ENCODE results near the gene CDC16.

The CDC16 gene

DNA sequence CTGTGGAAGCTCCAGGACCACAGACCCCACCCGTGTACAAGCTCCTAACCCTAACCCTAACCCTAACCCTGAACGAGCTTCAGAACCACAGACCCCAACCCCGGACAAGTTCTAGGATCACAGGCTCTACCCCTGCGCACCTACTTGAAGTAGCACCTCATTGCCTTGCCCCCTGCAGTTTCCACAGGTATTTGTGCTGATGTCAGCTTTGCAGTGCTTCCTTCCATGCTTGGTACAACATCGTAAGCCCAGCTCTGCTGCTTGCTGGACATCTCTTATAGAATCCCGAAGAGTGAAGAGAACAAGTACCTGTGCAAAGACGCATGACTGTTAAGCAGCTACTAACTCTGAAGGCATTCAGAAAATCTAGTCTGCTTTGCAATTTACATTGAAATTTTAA lies 20.7 kb upstream of the CDC16 start:
- no peak for DNase-seq (ENCODE audit: low spot score)

DNA sequence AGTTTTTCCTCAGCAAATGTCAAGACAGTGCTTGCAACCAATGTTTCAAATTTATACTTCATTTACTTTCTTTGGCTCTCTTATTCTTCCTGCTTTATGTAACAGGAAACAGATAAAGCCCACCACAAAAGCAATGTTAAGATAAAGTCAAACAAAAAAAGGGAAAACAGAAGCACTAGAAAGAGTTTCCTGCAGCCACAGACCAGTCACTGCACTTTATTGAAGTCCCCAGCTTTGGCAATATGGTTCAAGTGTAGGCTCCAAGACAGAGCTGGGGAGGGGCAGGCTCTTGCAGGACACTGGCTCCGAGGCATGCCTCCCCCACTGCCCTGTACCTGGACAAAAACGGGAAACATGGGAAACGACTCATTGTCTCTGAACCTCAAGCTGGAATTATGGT lies 15.3 kb upstream of the CDC16 start:
- TF ChIP-seq, protein P1, sequence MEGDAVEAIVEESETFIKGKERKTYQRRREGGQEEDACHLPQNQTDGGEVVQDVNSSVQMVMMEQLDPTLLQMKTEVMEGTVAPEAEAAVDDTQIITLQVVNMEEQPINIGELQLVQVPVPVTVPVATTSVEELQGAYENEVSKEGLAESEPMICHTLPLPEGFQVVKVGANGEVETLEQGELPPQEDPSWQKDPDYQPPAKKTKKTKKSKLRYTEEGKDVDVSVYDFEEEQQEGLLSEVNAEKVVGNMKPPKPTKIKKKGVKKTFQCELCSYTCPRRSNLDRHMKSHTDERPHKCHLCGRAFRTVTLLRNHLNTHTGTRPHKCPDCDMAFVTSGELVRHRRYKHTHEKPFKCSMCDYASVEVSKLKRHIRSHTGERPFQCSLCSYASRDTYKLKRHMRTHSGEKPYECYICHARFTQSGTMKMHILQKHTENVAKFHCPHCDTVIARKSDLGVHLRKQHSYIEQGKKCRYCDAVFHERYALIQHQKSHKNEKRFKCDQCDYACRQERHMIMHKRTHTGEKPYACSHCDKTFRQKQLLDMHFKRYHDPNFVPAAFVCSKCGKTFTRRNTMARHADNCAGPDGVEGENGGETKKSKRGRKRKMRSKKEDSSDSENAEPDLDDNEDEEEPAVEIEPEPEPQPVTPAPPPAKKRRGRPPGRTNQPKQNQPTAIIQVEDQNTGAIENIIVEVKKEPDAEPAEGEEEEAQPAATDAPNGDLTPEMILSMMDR (IDR thresholded peaks at IDR 0.05; ENCODE audit: extremely low read depth, missing control alignments), result no peak
- no peak for DNase-seq (ENCODE audit: low spot score)

More for the DNA sequence above, 20.7 kb upstream of the CDC16 start:
- TF ChIP-seq, protein P1 (IDR thresholded peaks at IDR 0.05; ENCODE audit: extremely low read depth, missing control alignments), result no peak

DNA sequence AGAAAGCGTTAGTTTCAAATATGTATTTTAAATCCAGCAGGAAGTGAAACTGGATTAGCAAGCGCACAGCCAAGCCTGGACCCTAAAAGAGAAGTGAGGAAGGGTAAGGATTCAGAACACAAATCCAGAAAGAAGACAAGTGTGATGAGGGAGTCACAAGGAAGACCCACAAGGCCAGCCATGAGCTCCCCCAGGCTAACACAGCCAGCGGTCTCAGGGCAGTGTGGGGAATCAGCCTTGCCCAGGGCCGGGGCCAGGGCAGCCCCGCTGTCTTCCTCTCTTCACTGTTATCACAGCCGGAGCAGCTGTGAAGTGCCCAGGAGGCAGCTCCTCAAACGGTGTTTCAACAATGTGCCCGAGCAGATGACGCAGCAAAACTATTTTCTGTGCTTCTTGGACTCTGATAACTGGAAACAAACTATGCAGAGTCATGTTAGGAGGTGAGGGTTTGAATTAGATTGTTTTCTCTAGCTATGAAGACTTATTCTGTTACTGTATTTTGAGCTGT lies 12.2 kb upstream of the CDC16 start:
- TF ChIP-seq, protein P1 (IDR thresholded peaks at IDR 0.05; ENCODE audit: extremely low read depth, missing control alignments), result no peak
- DNase-seq (ENCODE audit: low spot score), result no peak

DNA sequence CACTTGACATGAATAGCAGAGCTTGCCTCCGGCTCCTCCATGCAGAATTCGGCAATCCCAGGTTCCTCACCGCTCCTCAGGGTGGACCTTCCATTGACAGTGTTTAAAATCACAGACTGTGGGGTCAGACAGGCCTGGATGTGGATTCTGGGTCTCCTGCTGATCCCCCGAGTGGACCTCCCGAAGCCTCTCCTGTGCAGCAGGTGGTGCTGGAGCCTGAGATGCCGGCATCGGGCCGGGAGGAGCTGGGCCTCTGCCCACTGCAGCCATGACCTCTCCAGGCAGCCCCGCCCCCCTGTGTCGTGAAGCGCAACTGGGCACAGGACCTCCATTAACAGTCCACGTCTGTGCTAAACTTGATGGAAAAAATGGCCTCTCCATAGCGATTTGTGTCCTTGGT lies 10.5 kb upstream of the CDC16 start:
- no peak for DNase-seq (ENCODE audit: low spot score)
- TF ChIP-seq, protein P1 (IDR thresholded peaks at IDR 0.05; ENCODE audit: extremely low read depth, missing control alignments), result no peak

DNA sequence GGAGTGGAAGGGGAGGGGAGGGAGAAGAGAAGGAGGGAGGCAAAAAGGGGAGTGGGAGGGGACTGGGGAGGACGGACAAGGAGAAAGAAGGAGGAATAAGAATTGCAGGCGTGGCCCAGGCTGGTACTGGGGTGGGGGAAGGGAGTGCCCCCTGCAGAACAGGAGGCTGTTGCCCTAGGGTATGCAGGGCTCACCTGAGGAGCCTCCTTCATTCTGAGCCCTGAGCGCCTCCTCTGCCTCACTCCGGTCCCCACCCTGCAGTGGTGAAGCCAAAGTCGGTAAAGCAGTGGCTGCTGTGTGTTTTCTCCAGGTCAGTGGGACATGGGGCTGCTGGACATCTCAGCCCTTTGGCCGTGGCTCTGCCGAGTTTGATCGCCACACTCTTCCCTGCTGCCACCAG lies 9.1 kb upstream of the CDC16 start:
- TF ChIP-seq, protein P1 (IDR thresholded peaks at IDR 0.05; ENCODE audit: extremely low read depth, missing control alignments), result no peak
- DNase-seq (ENCODE audit: low spot score), result no peak

DNA sequence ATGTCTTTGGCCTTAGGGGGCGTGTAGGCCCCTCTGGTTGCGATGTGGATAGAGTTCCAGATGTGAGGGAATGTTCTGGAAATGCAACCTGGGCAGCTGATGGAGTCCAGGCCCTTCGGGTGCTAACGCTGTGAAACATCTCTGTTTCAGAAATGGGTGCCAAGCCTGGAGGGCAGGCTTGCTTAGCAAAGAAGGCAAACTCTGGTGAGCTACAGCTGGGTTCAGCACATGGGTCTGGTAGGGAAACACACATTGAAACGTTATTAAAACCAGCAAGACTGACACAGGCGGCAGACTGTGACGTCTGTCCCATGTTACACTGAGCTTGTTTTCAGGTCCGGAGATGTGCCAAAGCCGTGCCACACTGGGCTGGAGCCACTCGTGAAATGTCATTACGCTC lies 8.6 kb upstream of the CDC16 start:
- TF ChIP-seq, protein P1 (IDR thresholded peaks at IDR 0.05; ENCODE audit: extremely low read depth, missing control alignments), result no peak
- no peak for DNase-seq (ENCODE audit: low spot score)

DNA sequence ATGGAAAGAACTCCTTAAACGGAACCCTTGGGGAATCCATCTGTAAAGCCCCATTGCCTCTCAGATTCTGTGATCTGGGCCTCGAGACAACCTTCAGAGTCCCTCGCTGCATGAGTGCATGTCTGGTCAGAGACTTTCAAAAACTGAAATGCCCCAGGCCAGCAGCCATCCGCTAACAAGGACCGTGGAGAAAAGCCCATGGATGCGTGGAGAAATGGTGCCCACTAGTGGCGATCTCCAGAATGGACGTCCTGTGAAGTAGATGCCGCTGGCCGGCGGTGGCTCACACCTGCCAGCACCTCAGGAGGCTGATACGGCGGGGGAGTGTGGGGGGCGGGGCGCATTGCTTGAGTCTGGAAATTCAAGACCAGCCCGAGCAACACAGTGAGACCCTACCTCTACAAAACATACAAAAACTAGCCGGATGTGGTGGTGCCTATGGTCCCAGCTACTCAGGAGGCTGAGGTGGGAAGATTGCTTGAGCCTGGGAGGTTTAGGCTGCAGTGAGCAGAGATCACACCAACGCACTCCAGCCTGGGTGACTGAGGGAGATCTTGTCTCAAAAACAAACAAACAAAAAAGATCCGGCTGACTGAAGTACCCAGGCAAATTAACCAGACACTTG lies 7.9 kb upstream of the CDC16 start:
- TF ChIP-seq, protein P1 (IDR thresholded peaks at IDR 0.05; ENCODE audit: extremely low read depth, missing control alignments), result peak; percentile 97
- DNase-seq (ENCODE audit: low spot score), result peak; percentile 88
